HCT116 (cell line): Measurements from ENCODE around the gene PRRG1. TPM values are rescaled to one million over a fixed set of nuclear protein-coding genes. Genes with fewer than 3 reads are reported as not detected.

Experiments used
- ATAC-seq: fragments of 200-7000 bp; cut with Tn5 transposase; 2 replicates; pipeline ENCODE4 v1.9.1; 2020; ENCODE audit warnings: mild to moderate bottlenecking, moderate library complexity
- BruUV-seq: library from RNA; stranded (reverse); fragments of 400-500 nt; replicated peaks from 2 replicates; lab custom pipeline; 2021; lab: Mats Ljungman, UMichigan
- CTCF ChIA-PET: fragments of 300-600 bp; sonication (Branson Sonifier 250); formaldehyde crosslinking; loops from one replicate; lab custom pipeline; 2021; ENCODE audit warnings: antibody characterized with exemption; lab: Charles Lee
- POLR2A ChIA-PET: fragments of 300-600, 350-600 bp; sonication (Branson Sonifier 250); formaldehyde crosslinking; loops from one replicate; lab custom pipeline; 2021; ENCODE audit warnings: antibody characterized with exemption; lab: Charles Lee
- RAD21 ChIA-PET, 2 experiments: fragments of 300-600 bp; sonication (Branson Sonifier 250); formaldehyde crosslinking; loops; one replicate each; lab custom pipeline; 2023; ENCODE audit warnings: low total read pairs in 2 of 2; ENCODE audit not compliant: uncharacterized antibody in 2 of 2, unreplicated experiment in 2 of 2, low non-redundant PET in 1 of 2; lab: Charles Lee
- DNase-seq: peaks from one replicate; pipeline ENCODE4 v3.0.0-alpha.2; 2010; ENCODE audit warnings: low read depth, low spot score
- H2AFZ ChIP-seq: fragments of 200-600 bp; shearing (Covaris generic), sonication (generic); 2 replicates; pipeline ENCODE4 v1.6.1; 2017; ENCODE audit warnings: low read depth, mixed run types, mixed read lengths, antibody characterized with exemption, low read length; ENCODE audit not compliant: poor library complexity, severe bottlenecking
- H3K27ac ChIP-seq: 2 replicates; pipeline ENCODE4 v1.5.1; 2012; ENCODE audit warnings: low read depth, low read length
- H3K27me3 ChIP-seq: fragments of 200-600 bp; sonication (generic); 2 replicates; pipeline ENCODE4 v1.6.1; 2016; ENCODE audit warnings: mixed run types, low read length, mixed read lengths; ENCODE audit not compliant: insufficient read depth
- H3K36me3 ChIP-seq, 2 experiments: fragments of 200-500 bp in 1 of 2; fragments of 200-600 bp in 1 of 2; sonication (Bioruptor generic) in 1 of 2; sonication (generic) in 1 of 2; 2 replicates each; pipeline versions ENCODE4 v1.5.1 to v1.6.1; 2014 to 2016; ENCODE audit warnings: low read length in 2 of 2, inconsistent platforms in 1 of 2, mixed read lengths in 1 of 2, mixed run types in 1 of 2; ENCODE audit not compliant: insufficient read depth in 2 of 2, control insufficient read depth in 1 of 2
- H3K4me1 ChIP-seq, 2 experiments: fragments of 200-600 bp in 1 of 2; sonication (generic) in 1 of 2; 2 replicates each; pipeline versions ENCODE4 v1.5.1 to v1.6.1; 2012 to 2017; ENCODE audit warnings: low read length in 2 of 2, inconsistent platforms in 1 of 2, mild to moderate bottlenecking in 1 of 2, mixed read lengths in 1 of 2, mixed run types in 1 of 2, moderate library complexity in 1 of 2; ENCODE audit not compliant: insufficient read depth in 2 of 2, control insufficient read depth in 1 of 2
- H3K4me2 ChIP-seq: fragments of 200-600 bp; sonication (generic); 2 replicates; pipeline ENCODE4 v1.6.1; 2017; ENCODE audit warnings: mixed run types, low read length, mixed read lengths
- H3K4me3 ChIP-seq, 2 experiments: fragments of 200-600 bp in 1 of 2; sonication (generic) in 1 of 2; replicated peaks in 1 of 2; 2 replicates each; pipeline ENCODE4 v1.5.1; 2011 to 2016; ENCODE audit warnings: low read length in 2 of 2, control low read depth in 1 of 2, low read depth in 1 of 2, mild to moderate bottlenecking in 1 of 2, mixed read lengths in 1 of 2, mixed run types in 1 of 2
- H3K79me2 ChIP-seq: fragments of 200-600 bp; sonication (generic); 2 replicates; pipeline ENCODE4 v1.6.1; 2017; ENCODE audit warnings: mild to moderate bottlenecking, mixed run types, low read length, moderate library complexity, mixed read lengths; ENCODE audit not compliant: insufficient read depth
- H3K9ac ChIP-seq: fragments of 200-600 bp; sonication (generic); 2 replicates; pipeline ENCODE4 v1.6.1; 2016; ENCODE audit warnings: low read length, mixed read lengths
- H3K9me2 ChIP-seq: fragments of 200-600 bp; sonication (generic), shearing (Covaris generic); 2 replicates; pipeline ENCODE4 v1.6.1; 2017; ENCODE audit warnings: mixed run types, mild to moderate bottlenecking, moderate library complexity; ENCODE audit not compliant: insufficient read depth
- H3K9me3 ChIP-seq, 2 experiments: fragments of 200-500 bp in 1 of 2; fragments of 200-600 bp in 1 of 2; sonication (Bioruptor generic) in 1 of 2; sonication (generic) in 1 of 2; 2 replicates each; pipeline ENCODE4 v1.6.1; 2014 to 2017; ENCODE audit warnings: low read length in 2 of 2, mixed read lengths in 2 of 2, inconsistent platforms in 1 of 2, low read depth in 1 of 2, mild to moderate bottlenecking in 1 of 2, mixed run types in 1 of 2, moderate library complexity in 1 of 2; ENCODE audit not compliant: control insufficient read depth in 1 of 2, insufficient read depth in 1 of 2
- H4K20me1 ChIP-seq: fragments of 200-600 bp; sonication (generic), shearing (Covaris generic); 2 replicates; pipeline ENCODE4 v1.6.1; 2017; ENCODE audit warnings: mixed run types, mild to moderate bottlenecking, moderate library complexity; ENCODE audit not compliant: insufficient read depth
- ATF3 ChIP-seq: IDR thresholded peaks from 2 replicates; pipeline ENCODE4 v1.6.1; 2012
- CBX3 ChIP-seq: IDR thresholded peaks from 2 replicates; pipeline ENCODE4 v1.6.1; 2012; ENCODE audit warnings: low read depth
- CEBPB ChIP-seq: IDR thresholded peaks from 2 replicates; pipeline ENCODE4 v1.6.1; 2012; ENCODE audit warnings: low read depth
- CTCF ChIP-seq, 3 experiments: fragments of 200-600 bp in 1 of 3; sonication (generic) in 1 of 3; IDR thresholded peaks in 2 of 3; conservative IDR thresholded peaks in 1 of 3; 2 replicates each; pipeline ENCODE4 v1.5.1; 2012 to 2017; ENCODE audit warnings: low read depth in 2 of 3, low read length in 2 of 3, antibody characterized with exemption in 1 of 3, borderline replicate concordance in 1 of 3, control low read depth in 1 of 3, mild to moderate bottlenecking in 1 of 3, mixed read lengths in 1 of 3, mixed run types in 1 of 3, moderate library complexity in 1 of 3; ENCODE audit not compliant: insufficient read depth in 1 of 3
- EGR1 ChIP-seq: IDR thresholded peaks from 2 replicates; pipeline ENCODE4 v1.6.1; 2012; ENCODE audit warnings: low read depth
- ELF1 ChIP-seq: IDR thresholded peaks from 2 replicates; pipeline ENCODE4 v1.6.1; 2012; ENCODE audit warnings: low read depth, borderline replicate concordance
- EZH2 ChIP-seq: fragments of 200-600 bp; sonication (generic); IDR thresholded peaks from 2 replicates; pipeline ENCODE4 v1.6.1; 2017; ENCODE audit warnings: antibody characterized with exemption, mixed run types
- JUND ChIP-seq: IDR thresholded peaks from 2 replicates; pipeline ENCODE4 v1.6.1; 2012
- POLR2AphosphoS5 ChIP-seq: IDR thresholded peaks from 2 replicates; pipeline ENCODE4 v1.6.1; 2011; ENCODE audit warnings: mild to moderate bottlenecking, low read depth, low read length, moderate library complexity
- RAD21 ChIP-seq: IDR thresholded peaks from 2 replicates; pipeline ENCODE4 v1.6.1; 2012; ENCODE audit warnings: low read depth, mild to moderate bottlenecking
- SIN3A ChIP-seq: IDR thresholded peaks from 2 replicates; pipeline ENCODE4 v1.6.1; 2012; ENCODE audit warnings: low read depth
- SP1 ChIP-seq: IDR thresholded peaks from 2 replicates; pipeline ENCODE4 v1.6.1; 2012; ENCODE audit warnings: low read depth
- SRF ChIP-seq: IDR thresholded peaks from 2 replicates; pipeline ENCODE4 v1.6.1; 2012; ENCODE audit warnings: low read depth
- TCF7L2 ChIP-seq: IDR thresholded peaks from 2 replicates; pipeline ENCODE4 v1.7.0; 2011; ENCODE audit warnings: borderline replicate concordance, inconsistent platforms; ENCODE audit not compliant: insufficient read depth, insufficient read length; ENCODE audit errors: extremely low read depth
- ZFX ChIP-seq: fragments of 450-650 bp; IDR thresholded peaks from 2 replicates; pipeline ENCODE4 v1.6.1; 2017
- ZNF274 ChIP-seq: fragments of 200-500 bp; sonication (Bioruptor generic); IDR thresholded peaks from 2 replicates; pipeline ENCODE4 v1.6.1; 2014; ENCODE audit warnings: mild to moderate bottlenecking, low read depth, low read length, inconsistent platforms
- intact Hi-C: fragments of 100-400 bp; cut with micrococcal nuclease; formaldehyde crosslinking; loops from 2 replicates; pipeline ENCODE4 v1.10.0; 2022
- total RNA-seq: library from RNA; stranded (reverse); gene quantifications from one replicate; pipeline ENCODE4 v1.2.1, GENCODE V29; 2021; ENCODE audit not compliant: unreplicated experiment
- TF ChIP-seq, protein P1 (sequence below): IDR thresholded peaks from 2 replicates; pipeline ENCODE4 v1.6.1; 2011; ENCODE audit warnings: mild to moderate bottlenecking, low read length, moderate library complexity; ENCODE audit not compliant: insufficient replicate concordance; ENCODE audit errors: extremely low read depth
- TF ChIP-seq, protein P2 (sequence below): IDR thresholded peaks from 2 replicates; pipeline ENCODE4 v1.6.1; 2012
- TF ChIP-seq, protein P3 (sequence below): IDR thresholded peaks from 2 replicates; pipeline ENCODE4 v1.6.1; 2012; ENCODE audit warnings: low read depth

The PRRG1 gene
- total RNA-seq, 1 experiment from 2014 or later = 16.0 TPM

DNA sequence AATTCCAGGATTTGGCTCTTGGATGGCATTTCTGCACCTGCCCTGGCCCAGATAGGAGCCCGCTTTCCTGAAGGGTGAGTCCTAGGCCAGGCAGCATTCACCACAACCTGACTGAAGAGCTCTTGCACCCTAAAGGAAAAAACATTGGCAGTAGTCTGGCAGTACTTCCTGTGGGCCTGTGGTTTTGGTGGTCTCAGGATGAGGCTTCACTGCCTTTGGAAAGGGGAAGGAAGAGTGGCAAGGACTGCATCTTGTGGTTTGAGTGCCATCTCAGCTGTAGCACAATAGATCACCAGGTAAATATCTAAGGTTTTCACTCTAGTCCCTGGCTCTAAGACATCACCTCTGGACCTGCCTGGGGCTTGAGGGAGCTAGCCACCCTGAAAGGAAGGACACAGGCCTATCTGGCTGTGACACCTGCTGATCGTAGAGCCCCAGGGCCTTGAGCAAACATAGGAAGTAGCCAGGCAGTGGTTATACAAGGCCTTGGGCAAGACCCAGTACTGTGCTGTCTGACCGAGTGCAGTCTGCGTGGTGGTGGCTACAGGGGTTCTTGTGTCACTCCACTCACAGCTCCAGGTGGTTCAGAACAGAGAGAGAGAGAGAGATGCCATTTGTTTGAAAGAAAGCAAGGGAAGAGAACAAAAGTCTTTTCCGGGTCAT is 28.5 kb upstream of the PRRG1 start:
- ChIA-PET RAD21 (no interaction called here), POLR2A (no interaction called here), CTCF (no interaction called here)
- H4K20me1 ChIP-seq = no peaks in the 10 kb centered on the region
- H3K4me1 ChIP-seq = peaks cover 0 to 8% of the 10 kb centered on the region in 2 experiments; a peak in 1 of 4 replicates
- DNase-seq (no peak), ATAC-seq (no peak)
- no peaks in the 10 kb centered on the region for H3K9me2 ChIP-seq
- no peaks in the 10 kb centered on the region for H3K79me2 ChIP-seq
- no peak overlapping the region for H2AFZ ChIP-seq
- H3K36me3 ChIP-seq = no peaks in the 10 kb centered on the region
- intact Hi-C loops = no loop called here
- no peak overlapping the region for H3K27ac ChIP-seq
- no peak for TF ChIP-seq SRF
- TF ChIP-seq CBX3 = no peak
- no peak for TF ChIP-seq CEBPB
- TF ChIP-seq, protein P1, sequence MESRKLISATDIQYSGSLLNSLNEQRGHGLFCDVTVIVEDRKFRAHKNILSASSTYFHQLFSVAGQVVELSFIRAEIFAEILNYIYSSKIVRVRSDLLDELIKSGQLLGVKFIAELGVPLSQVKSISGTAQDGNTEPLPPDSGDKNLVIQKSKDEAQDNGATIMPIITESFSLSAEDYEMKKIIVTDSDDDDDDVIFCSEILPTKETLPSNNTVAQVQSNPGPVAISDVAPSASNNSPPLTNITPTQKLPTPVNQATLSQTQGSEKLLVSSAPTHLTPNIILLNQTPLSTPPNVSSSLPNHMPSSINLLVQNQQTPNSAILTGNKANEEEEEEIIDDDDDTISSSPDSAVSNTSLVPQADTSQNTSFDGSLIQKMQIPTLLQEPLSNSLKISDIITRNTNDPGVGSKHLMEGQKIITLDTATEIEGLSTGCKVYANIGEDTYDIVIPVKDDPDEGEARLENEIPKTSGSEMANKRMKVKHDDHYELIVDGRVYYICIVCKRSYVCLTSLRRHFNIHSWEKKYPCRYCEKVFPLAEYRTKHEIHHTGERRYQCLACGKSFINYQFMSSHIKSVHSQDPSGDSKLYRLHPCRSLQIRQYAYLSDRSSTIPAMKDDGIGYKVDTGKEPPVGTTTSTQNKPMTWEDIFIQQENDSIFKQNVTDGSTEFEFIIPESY = no peak
- no peak for TF ChIP-seq ZNF274
- no peak for TF ChIP-seq ELF1
- TF ChIP-seq, protein P2, sequence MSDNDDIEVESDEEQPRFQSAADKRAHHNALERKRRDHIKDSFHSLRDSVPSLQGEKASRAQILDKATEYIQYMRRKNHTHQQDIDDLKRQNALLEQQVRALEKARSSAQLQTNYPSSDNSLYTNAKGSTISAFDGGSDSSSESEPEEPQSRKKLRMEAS = no peak
- no peak for TF ChIP-seq SIN3A
- no peak for TF ChIP-seq EZH2
- no peak for TF ChIP-seq TCF7L2
- no peak for TF ChIP-seq JUND
- no peak for TF ChIP-seq POLR2AphosphoS5
- TF ChIP-seq ATF3 = no peak
- TF ChIP-seq EGR1 = no peak
- TF ChIP-seq CTCF (IDR thresholded peaks at IDR 0.05 in 2 of 3, conservative IDR thresholded peaks at IDR 0.05 in 1 of 3; ENCODE audit: borderline replicate concordance in 1 of 3, insufficient read depth in 1 of 3, low read depth in 2 of 3, low read length in 2 of 3) = no peak
- TF ChIP-seq, protein P3, sequence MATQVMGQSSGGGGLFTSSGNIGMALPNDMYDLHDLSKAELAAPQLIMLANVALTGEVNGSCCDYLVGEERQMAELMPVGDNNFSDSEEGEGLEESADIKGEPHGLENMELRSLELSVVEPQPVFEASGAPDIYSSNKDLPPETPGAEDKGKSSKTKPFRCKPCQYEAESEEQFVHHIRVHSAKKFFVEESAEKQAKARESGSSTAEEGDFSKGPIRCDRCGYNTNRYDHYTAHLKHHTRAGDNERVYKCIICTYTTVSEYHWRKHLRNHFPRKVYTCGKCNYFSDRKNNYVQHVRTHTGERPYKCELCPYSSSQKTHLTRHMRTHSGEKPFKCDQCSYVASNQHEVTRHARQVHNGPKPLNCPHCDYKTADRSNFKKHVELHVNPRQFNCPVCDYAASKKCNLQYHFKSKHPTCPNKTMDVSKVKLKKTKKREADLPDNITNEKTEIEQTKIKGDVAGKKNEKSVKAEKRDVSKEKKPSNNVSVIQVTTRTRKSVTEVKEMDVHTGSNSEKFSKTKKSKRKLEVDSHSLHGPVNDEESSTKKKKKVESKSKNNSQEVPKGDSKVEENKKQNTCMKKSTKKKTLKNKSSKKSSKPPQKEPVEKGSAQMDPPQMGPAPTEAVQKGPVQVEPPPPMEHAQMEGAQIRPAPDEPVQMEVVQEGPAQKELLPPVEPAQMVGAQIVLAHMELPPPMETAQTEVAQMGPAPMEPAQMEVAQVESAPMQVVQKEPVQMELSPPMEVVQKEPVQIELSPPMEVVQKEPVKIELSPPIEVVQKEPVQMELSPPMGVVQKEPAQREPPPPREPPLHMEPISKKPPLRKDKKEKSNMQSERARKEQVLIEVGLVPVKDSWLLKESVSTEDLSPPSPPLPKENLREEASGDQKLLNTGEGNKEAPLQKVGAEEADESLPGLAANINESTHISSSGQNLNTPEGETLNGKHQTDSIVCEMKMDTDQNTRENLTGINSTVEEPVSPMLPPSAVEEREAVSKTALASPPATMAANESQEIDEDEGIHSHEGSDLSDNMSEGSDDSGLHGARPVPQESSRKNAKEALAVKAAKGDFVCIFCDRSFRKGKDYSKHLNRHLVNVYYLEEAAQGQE = no peak
- no peak for TF ChIP-seq RAD21
- TF ChIP-seq SP1 = no peak
- TF ChIP-seq ZFX = no peak
- H3K4me2 ChIP-seq = no peak overlapping the region
- H3K4me3 ChIP-seq = no peak overlapping the region
- H3K9ac ChIP-seq = no peak overlapping the region
- H3K27me3 ChIP-seq = no peaks in the 10 kb centered on the region
- no TSS peak for BruUV-seq
- H3K9me3 ChIP-seq = no peaks in the 10 kb centered on the region
